ENCODE data around the gene CFAP141.
A peak's percentile ranks its signal among the peaks of the same experiment; 100 is the strongest.

The CFAP141 gene

GRCh38 chr1:154178911-154179811 lies 27.0 kb downstream of the CFAP141 start:
- TF ChIP-seq JUND (IDR thresholded peaks at IDR 0.05; ENCODE audit: low read depth): no peak
- in situ Hi-C loops (cut with HindIII; ENCODE audit: low pct_unique_long_range_greater_than_20kb, low sequenced_read_pairs): no loop called here
- DNase-seq (ENCODE audit: low read depth in 1 of 2, low spot score in 1 of 2): no peak

- TF ChIP-seq JUND (IDR thresholded peaks at IDR 0.05; ENCODE audit: low read depth): no peak
- in situ Hi-C loops (cut with HindIII; ENCODE audit: low pct_unique_long_range_greater_than_20kb, low sequenced_read_pairs): no loop called here
- no peak for DNase-seq (ENCODE audit: low read depth in 1 of 2, low spot score in 1 of 2)
Observed at GRCh38 chr1:154178013-154178412, 28.1 kb downstream of the CFAP141 start.

GRCh38 chr1:154176337-154176736 lies 29.8 kb downstream of the CFAP141 start:
- DNase-seq (ENCODE audit: low read depth in 1 of 2, low spot score in 1 of 2): peak in 1 of 2 experiments; percentile 62
- no peak for TF ChIP-seq JUND (IDR thresholded peaks at IDR 0.05; ENCODE audit: low read depth)
- in situ Hi-C loops (cut with HindIII; ENCODE audit: low pct_unique_long_range_greater_than_20kb, low sequenced_read_pairs): no loop called here

GRCh38 chr1:154174654-154175053 lies 31.5 kb downstream of the CFAP141 start:
- in situ Hi-C loops (cut with HindIII; ENCODE audit: low pct_unique_long_range_greater_than_20kb, low sequenced_read_pairs): no loop called here
- no peak for TF ChIP-seq JUND (IDR thresholded peaks at IDR 0.05; ENCODE audit: low read depth)
- no peak for DNase-seq (ENCODE audit: low read depth in 1 of 2, low spot score in 1 of 2)

GRCh38 chr1:154171880-154172279 lies 34.3 kb downstream of the CFAP141 start:
- in situ Hi-C loops (cut with HindIII; ENCODE audit: low pct_unique_long_range_greater_than_20kb, low sequenced_read_pairs): no loop called here
- no peak for DNase-seq (ENCODE audit: low read depth in 1 of 2, low spot score in 1 of 2)
- no peak for TF ChIP-seq JUND (IDR thresholded peaks at IDR 0.05; ENCODE audit: low read depth)

- in situ Hi-C loops (cut with HindIII; ENCODE audit: low pct_unique_long_range_greater_than_20kb, low sequenced_read_pairs): no loop called here
- TF ChIP-seq JUND (IDR thresholded peaks at IDR 0.05; ENCODE audit: low read depth): no peak
Observed at GRCh38 chr1:154171223-154171583, 34.9 kb downstream of the CFAP141 start.

GRCh38 chr1:154170547-154171222 lies 35.4 kb downstream of the CFAP141 start:
- no peak for TF ChIP-seq JUND (IDR thresholded peaks at IDR 0.05; ENCODE audit: low read depth)
- in situ Hi-C loops (cut with HindIII; ENCODE audit: low pct_unique_long_range_greater_than_20kb, low sequenced_read_pairs): no loop called here
- DNase-seq (ENCODE audit: low read depth in 1 of 2, low spot score in 1 of 2): no peak

More at GRCh38 chr1:154171223-154171583, 34.9 kb downstream of the CFAP141 start:
- no peak for DNase-seq (ENCODE audit: low read depth in 1 of 2, low spot score in 1 of 2)

- in situ Hi-C loops (cut with HindIII; ENCODE audit: low pct_unique_long_range_greater_than_20kb, low sequenced_read_pairs): no loop called here
- DNase-seq (ENCODE audit: low read depth in 1 of 2, low spot score in 1 of 2): no peak
- no peak for TF ChIP-seq JUND (IDR thresholded peaks at IDR 0.05; ENCODE audit: low read depth)
Observed at GRCh38 chr1:154167461-154167860, 38.7 kb downstream of the CFAP141 start.

- TF ChIP-seq JUND (IDR thresholded peaks at IDR 0.05; ENCODE audit: low read depth): no peak
- in situ Hi-C loops (cut with HindIII; ENCODE audit: low pct_unique_long_range_greater_than_20kb, low sequenced_read_pairs): no loop called here
- no peak for DNase-seq (ENCODE audit: low read depth in 1 of 2, low spot score in 1 of 2)
Observed at GRCh38 chr1:154166207-154166606, 39.9 kb downstream of the CFAP141 start.

- TF ChIP-seq JUND (IDR thresholded peaks at IDR 0.05; ENCODE audit: low read depth): no peak
- no peak for DNase-seq (ENCODE audit: low read depth in 1 of 2, low spot score in 1 of 2)
- in situ Hi-C loops (cut with HindIII; ENCODE audit: low pct_unique_long_range_greater_than_20kb, low sequenced_read_pairs): no loop called here
Observed at GRCh38 chr1:154159554-154159953, 46.6 kb downstream of the CFAP141 start.

- no peak for DNase-seq (ENCODE audit: low read depth in 1 of 2, low spot score in 1 of 2)
- in situ Hi-C loops (cut with HindIII; ENCODE audit: low pct_unique_long_range_greater_than_20kb, low sequenced_read_pairs): no loop called here
Observed at GRCh38 chr1:154158307-154159125, 47.6 kb downstream of the CFAP141 start.

GRCh38 chr1:154157520-154158306 lies 48.4 kb downstream of the CFAP141 start:
- DNase-seq (ENCODE audit: low read depth in 1 of 2, low spot score in 1 of 2): no peak
- TF ChIP-seq JUND (IDR thresholded peaks at IDR 0.05; ENCODE audit: low read depth): no peak
- in situ Hi-C loops (cut with HindIII; ENCODE audit: low pct_unique_long_range_greater_than_20kb, low sequenced_read_pairs): no loop called here

More at GRCh38 chr1:154158307-154159125, 47.6 kb downstream of the CFAP141 start:
- no peak for TF ChIP-seq JUND (IDR thresholded peaks at IDR 0.05; ENCODE audit: low read depth)

Measured in T47D (cell line).